ENCODE data around the gene INO80.
"Not testable (repeated sequence)": the region's sequence is repeated elsewhere in the genome, so short reads cannot be mapped to it uniquely, and the experiment has no call there.

INO80 gene

DNA sequence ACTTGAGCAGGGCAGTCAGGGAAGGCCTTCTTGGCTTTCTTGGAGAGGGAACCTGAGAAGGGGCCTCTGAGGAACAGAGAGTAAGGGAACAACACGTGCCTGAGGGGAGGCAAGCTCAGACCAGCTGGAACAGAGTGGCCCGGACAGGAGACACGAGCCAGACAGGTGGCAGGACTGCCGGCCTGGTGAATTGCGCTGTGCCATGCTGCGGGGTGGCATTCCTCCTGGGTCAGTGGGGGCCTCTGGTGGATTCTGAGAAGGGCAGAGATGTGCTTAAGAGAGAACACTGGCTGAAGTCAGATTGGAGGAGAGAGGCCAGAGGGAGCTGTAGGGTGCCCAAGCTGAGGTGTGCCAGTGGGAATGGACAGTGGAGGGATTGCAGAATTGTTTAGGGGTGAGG lies 157.9 kb downstream of the INO80 start:
- H3K27me3 ChIP-seq (ENCODE audit: insufficient read depth, low read length) = no peaks in the 10 kb centered on the region
- H3K79me2 ChIP-seq (ENCODE audit: control insufficient read depth, insufficient read depth, low read length, unreplicated experiment) = peaks cover 6% of the 10 kb centered on the region
- no peaks in the 10 kb centered on the region for H3K4me1 ChIP-seq (ENCODE audit: control insufficient read depth, insufficient read depth, low read length, unreplicated experiment)
- H3K36me3 ChIP-seq (ENCODE audit: insufficient read depth, low read length) = no peaks in the 10 kb centered on the region
- no peak overlapping the region for H2AFZ ChIP-seq (ENCODE audit: low read length, unreplicated experiment)
- no peak overlapping the region for H3K27ac ChIP-seq (ENCODE audit: low read depth, low read length)
- H3K4me3 ChIP-seq (ENCODE audit: low read depth, low read length) = no peak overlapping the region

DNA sequence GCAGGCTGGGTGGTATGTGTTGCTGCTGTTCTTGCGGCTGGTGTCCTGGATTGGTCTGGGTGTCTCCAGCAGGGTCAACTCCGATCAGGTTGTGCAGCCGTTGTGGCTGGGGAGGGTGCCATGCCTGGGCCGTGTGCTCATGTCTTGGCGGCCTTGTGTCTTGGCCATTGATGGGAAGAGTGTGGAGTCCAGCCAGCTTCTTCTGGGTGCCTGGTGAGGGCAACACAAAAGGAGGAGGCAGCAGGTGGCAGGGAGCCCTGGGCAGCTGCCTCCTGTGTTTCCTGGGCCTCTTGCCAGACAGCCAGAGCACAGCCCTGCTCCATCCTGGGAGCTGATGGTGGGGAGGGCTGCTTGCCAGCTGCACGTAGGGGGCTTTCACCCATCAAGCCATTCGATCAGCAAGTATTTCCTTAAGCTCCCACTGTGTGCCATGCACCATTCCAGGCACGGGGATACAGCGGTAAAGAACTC lies 158.5 kb downstream of the INO80 start:
- Histone ChIP-seq H3K4me1 (ENCODE audit: control insufficient read depth, insufficient read depth, low read length, unreplicated experiment) (peaks cover under 1% of the 10 kb centered on the region), H3K79me2 (ENCODE audit: control insufficient read depth, insufficient read depth, low read length, unreplicated experiment) (peaks cover 6% of the 10 kb centered on the region), H3K36me3 (ENCODE audit: insufficient read depth, low read length) (no peaks in the 10 kb centered on the region), H3K27me3 (ENCODE audit: insufficient read depth, low read length) (no peaks in the 10 kb centered on the region), H3K4me3 (ENCODE audit: low read depth, low read length) (no peak overlapping the region), H3K27ac (ENCODE audit: low read depth, low read length) (no peak overlapping the region), H2AFZ (ENCODE audit: low read length, unreplicated experiment) (no peak overlapping the region)

DNA sequence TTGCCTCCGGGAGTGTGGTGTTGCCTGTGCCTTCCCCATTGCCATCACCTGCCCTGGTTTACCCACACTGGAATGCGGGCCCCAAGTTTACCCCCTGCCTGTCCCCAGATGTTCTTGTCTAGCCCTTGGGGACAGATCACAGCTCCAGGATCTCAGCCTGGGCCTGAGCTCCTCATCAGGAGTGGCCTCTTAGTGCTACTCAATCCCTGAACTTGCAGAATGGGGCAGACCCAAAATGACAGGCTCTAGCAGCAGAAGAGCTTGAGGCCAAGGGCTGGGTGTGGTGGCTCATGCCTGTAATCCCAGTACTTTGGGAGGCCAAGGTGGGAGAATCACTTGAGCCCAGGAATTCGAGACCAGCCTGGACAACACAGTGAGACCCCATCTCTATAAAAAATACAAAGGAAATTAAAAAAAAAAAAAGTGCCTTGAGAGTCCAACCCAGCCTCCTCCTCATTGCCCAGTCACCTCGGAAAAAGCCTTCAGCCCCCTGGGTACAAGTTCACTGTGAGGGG lies 159.0 kb downstream of the INO80 start:
- Histone ChIP-seq H3K27me3 (ENCODE audit: insufficient read depth, low read length) (no peaks in the 10 kb centered on the region), H2AFZ (ENCODE audit: low read length, unreplicated experiment) (no peak overlapping the region), H3K4me3 (ENCODE audit: low read depth, low read length) (no peak overlapping the region), H3K36me3 (ENCODE audit: insufficient read depth, low read length) (no peaks in the 10 kb centered on the region), H3K79me2 (ENCODE audit: control insufficient read depth, insufficient read depth, low read length, unreplicated experiment) (peaks cover 6% of the 10 kb centered on the region), H3K4me1 (ENCODE audit: control insufficient read depth, insufficient read depth, low read length, unreplicated experiment) (peaks cover 5% of the 10 kb centered on the region), H3K27ac (ENCODE audit: low read depth, low read length) (no peak overlapping the region)

DNA sequence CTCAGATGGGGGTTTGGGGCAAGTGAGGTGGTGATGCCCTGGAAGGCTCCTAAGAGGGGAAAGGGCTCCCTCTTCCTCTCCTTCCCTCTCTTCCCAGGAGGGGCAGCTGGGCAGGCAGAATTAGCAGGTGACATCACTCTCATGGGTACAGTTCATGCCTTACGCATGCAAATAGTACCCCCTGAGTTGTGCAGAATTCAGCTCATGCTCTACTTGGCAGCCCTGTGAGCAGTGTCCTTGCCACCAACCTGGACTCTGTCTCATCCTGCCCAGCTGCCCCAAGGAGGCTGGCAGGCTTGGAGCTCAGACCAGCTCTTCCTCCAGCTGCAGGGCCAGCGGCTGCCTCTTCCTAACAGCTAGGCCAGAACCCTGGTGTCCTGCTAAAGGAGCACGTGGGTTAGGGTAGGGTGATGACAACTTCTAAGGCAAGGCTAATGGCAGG lies 159.5 kb downstream of the INO80 start:
- Histone ChIP-seq H3K4me1 (ENCODE audit: control insufficient read depth, insufficient read depth, low read length, unreplicated experiment) (peaks cover 9% of the 10 kb centered on the region), H3K4me3 (ENCODE audit: low read depth, low read length) (no peak overlapping the region), H3K27me3 (ENCODE audit: insufficient read depth, low read length) (no peaks in the 10 kb centered on the region), H3K79me2 (ENCODE audit: control insufficient read depth, insufficient read depth, low read length, unreplicated experiment) (peaks cover 6% of the 10 kb centered on the region), H3K27ac (ENCODE audit: low read depth, low read length) (no peak overlapping the region), H2AFZ (ENCODE audit: low read length, unreplicated experiment) (no peak overlapping the region), H3K36me3 (ENCODE audit: insufficient read depth, low read length) (no peaks in the 10 kb centered on the region)

DNA sequence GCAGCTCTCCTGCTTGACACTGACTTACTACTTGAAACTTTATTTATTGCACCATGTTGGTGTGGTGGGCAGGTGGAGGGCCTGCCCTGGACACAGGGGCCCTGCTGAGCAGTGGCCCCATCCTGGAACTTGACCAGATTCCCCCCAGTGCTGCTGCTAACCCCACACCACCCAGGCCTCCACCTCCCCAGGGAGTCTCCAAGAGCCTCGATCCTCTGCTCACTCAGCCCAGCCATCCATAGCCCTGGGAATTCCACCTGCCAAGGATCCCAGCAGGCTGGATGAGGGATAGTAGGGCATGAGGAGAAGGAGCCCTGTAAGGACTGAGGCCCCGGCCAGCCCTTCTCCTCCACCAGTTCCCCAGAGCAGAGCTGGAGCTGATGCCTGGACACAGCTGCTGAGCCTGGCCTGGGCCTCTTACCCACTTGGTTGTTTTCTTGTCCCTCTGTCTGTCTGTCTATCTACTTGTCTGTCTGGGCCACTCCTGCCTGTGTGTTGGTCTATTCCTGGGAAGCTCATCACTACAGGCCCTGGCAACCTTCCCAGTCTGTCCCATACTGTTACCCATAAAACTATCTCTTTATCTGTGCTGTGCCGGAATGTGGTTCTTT lies 160.0 kb downstream of the INO80 start:
- Histone ChIP-seq H3K27ac (ENCODE audit: low read depth, low read length) (no peak overlapping the region), H2AFZ (ENCODE audit: low read length, unreplicated experiment) (no peak overlapping the region), H3K4me1 (ENCODE audit: control insufficient read depth, insufficient read depth, low read length, unreplicated experiment) (peaks cover 9% of the 10 kb centered on the region), H3K36me3 (ENCODE audit: insufficient read depth, low read length) (no peaks in the 10 kb centered on the region), H3K4me3 (ENCODE audit: low read depth, low read length) (no peak overlapping the region), H3K27me3 (ENCODE audit: insufficient read depth, low read length) (no peaks in the 10 kb centered on the region), H3K79me2 (ENCODE audit: control insufficient read depth, insufficient read depth, low read length, unreplicated experiment) (peaks cover 6% of the 10 kb centered on the region)

- no peaks in the 10 kb centered on the region for H3K27me3 ChIP-seq (ENCODE audit: insufficient read depth, low read length)
- H3K27ac ChIP-seq (ENCODE audit: low read depth, low read length) = no peak overlapping the region
- H3K4me1 ChIP-seq (ENCODE audit: control insufficient read depth, insufficient read depth, low read length, unreplicated experiment) = peaks cover 9% of the 10 kb centered on the region
- H2AFZ ChIP-seq (ENCODE audit: low read length, unreplicated experiment) = no peak overlapping the region
- peaks cover 6% of the 10 kb centered on the region for H3K79me2 ChIP-seq (ENCODE audit: control insufficient read depth, insufficient read depth, low read length, unreplicated experiment)
- no peak overlapping the region for H3K4me3 ChIP-seq (ENCODE audit: low read depth, low read length)
- H3K36me3 ChIP-seq (ENCODE audit: insufficient read depth, low read length) = no peaks in the 10 kb centered on the region
Observed at GRCh38 chr15:40955141-40955903, 160.8 kb downstream of the INO80 start.

DNA sequence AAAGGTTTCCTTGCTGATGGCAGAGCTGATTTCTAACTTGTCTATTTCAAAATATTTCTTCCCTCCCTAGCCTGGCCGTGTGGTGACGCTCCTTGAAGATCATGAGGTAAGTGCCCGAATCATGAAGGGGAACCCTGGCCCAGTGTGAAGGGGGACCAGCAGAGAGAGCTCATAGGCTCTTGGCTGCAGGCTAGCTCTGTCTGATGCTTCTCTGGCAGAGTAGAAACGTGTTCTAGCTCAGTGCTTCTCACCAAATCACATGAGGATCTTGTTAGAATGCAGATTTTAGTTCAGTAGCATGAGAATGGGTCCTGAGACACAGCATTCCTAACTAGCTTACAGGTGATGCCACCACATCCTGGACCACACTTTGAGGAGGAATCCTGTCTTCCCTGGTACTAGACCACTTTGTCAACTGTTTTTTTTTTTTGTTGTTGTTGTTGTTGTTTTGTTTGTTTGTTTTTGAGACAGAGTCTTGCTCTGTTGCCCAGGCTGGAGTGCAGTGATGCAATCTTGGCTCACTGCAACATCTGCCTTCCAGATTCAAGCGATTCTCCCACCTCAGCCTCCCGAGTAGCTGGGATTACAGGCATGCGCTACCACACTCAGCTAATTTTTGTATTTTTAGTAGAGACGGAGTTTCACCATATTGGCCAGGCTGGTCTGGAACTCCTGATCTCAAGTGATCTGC lies 161.8 kb downstream of the INO80 start:
- H3K36me3 ChIP-seq (ENCODE audit: insufficient read depth, low read length); H3K79me2 ChIP-seq (ENCODE audit: control insufficient read depth, insufficient read depth, low read length, unreplicated experiment); H2AFZ ChIP-seq (ENCODE audit: low read length, unreplicated experiment); H3K27me3 ChIP-seq (ENCODE audit: insufficient read depth, low read length); H3K27ac ChIP-seq (ENCODE audit: low read depth, low read length); H3K4me1 ChIP-seq (ENCODE audit: control insufficient read depth, insufficient read depth, low read length, unreplicated experiment): not testable (repeated sequence)
- peak overlapping the region; percentile 95 for H3K4me3 ChIP-seq (ENCODE audit: low read depth, low read length)

- Histone ChIP-seq H3K79me2 (ENCODE audit: control insufficient read depth, insufficient read depth, low read length, unreplicated experiment) (peaks cover 6% of the 10 kb centered on the region), H3K4me1 (ENCODE audit: control insufficient read depth, insufficient read depth, low read length, unreplicated experiment) (peaks cover 9% of the 10 kb centered on the region), H3K27me3 (ENCODE audit: insufficient read depth, low read length) (no peaks in the 10 kb centered on the region), H3K27ac (ENCODE audit: low read depth, low read length) (no peak overlapping the region), H3K4me3 (ENCODE audit: low read depth, low read length) (peak overlapping the region; percentile 95), H3K36me3 (ENCODE audit: insufficient read depth, low read length) (no peaks in the 10 kb centered on the region), H2AFZ (ENCODE audit: low read length, unreplicated experiment) (peak overlapping the region; percentile 87)
Observed at GRCh38 chr15:40953713-40954074, 162.4 kb downstream of the INO80 start.

- Histone ChIP-seq H2AFZ (ENCODE audit: low read length, unreplicated experiment) (peak within 1 kb of the TSS; percentile 87), H3K27me3 (ENCODE audit: insufficient read depth, low read length) (no peaks in the 10 kb centered on the region), H3K4me1 (ENCODE audit: control insufficient read depth, insufficient read depth, low read length, unreplicated experiment) (peaks cover 9% of the 10 kb centered on the region)
Observed at GRCh38 chr15:40952901-40953712, 163.0 kb downstream of the INO80 start, which contains the start of gene CHAC1. Gene CHAC1, plus strand, starts transcription at chr15:40953471. Its CDS starts 113 bp downstream, at chr15:40953584.

GRCh38 chr15:40952301-40952900 lies 163.7 kb downstream of the INO80 start:
- Histone ChIP-seq H3K27ac (ENCODE audit: low read depth, low read length) (peak overlapping the region; percentile 66), H3K27me3 (ENCODE audit: insufficient read depth, low read length) (no peaks in the 10 kb centered on the region), H3K4me1 (ENCODE audit: control insufficient read depth, insufficient read depth, low read length, unreplicated experiment) (peaks cover 9% of the 10 kb centered on the region), H3K79me2 (ENCODE audit: control insufficient read depth, insufficient read depth, low read length, unreplicated experiment) (peaks cover 6% of the 10 kb centered on the region), H3K36me3 (ENCODE audit: insufficient read depth, low read length) (no peaks in the 10 kb centered on the region), H2AFZ (ENCODE audit: low read length, unreplicated experiment) (peak overlapping the region; percentile 85), H3K4me3 (ENCODE audit: low read depth, low read length) (peak overlapping the region; percentile 95)

More at GRCh38 chr15:40952901-40953712, 163.0 kb downstream of the INO80 start, which contains the start of gene CHAC1:
- Histone ChIP-seq H3K4me3 (ENCODE audit: low read depth, low read length) (peak within 1 kb of the TSS; percentile 95), H3K36me3 (ENCODE audit: insufficient read depth, low read length) (no peaks in the 10 kb centered on the region), H3K79me2 (ENCODE audit: control insufficient read depth, insufficient read depth, low read length, unreplicated experiment) (peaks cover 6% of the 10 kb centered on the region), H3K27ac (ENCODE audit: low read depth, low read length) (peak within 1 kb of the TSS; percentile 66)
